Duodenal mucosa (tissue), 2 donors: ENCODE measurements around the gene PAK2.
"Not testable (repeated sequence)": the region's sequence is repeated elsewhere in the genome, so short reads cannot be mapped to it uniquely, and the experiment has no call there.

Experiments
- H3K27ac ChIP-seq: one replicate; pipeline ENCODE4 v1.7.0; 2013; ENCODE audit warnings: low read depth, low read length
- H3K27me3 ChIP-seq, 2 donors: one replicate each; pipeline ENCODE4 v1.7.0; 2013; ENCODE audit warnings: low read length in 2 of 2, control low read depth in 1 of 2; ENCODE audit not compliant: insufficient read depth in 2 of 2, control insufficient read depth in 1 of 2
- H3K36me3 ChIP-seq, 2 donors: one replicate each; pipeline ENCODE4 v1.7.0; 2013; ENCODE audit warnings: low read length in 2 of 2, control low read depth in 1 of 2; ENCODE audit not compliant: insufficient read depth in 2 of 2, control insufficient read depth in 1 of 2
- H3K4me1 ChIP-seq, 2 donors: one replicate each; pipeline ENCODE4 v1.7.0; 2013; ENCODE audit warnings: low read length in 2 of 2, control low read depth in 1 of 2; ENCODE audit not compliant: insufficient read depth in 2 of 2, control insufficient read depth in 1 of 2
- H3K4me3 ChIP-seq, 2 donors: one replicate each; pipeline ENCODE4 v1.7.0; 2013; ENCODE audit warnings: low read length in 2 of 2, low read depth in 1 of 2
- H3K9ac ChIP-seq, 2 donors: one replicate each; pipeline ENCODE4 v1.7.0; 2013; ENCODE audit warnings: low read length in 2 of 2, low read depth in 1 of 2
- H3K9me3 ChIP-seq, 2 donors: one replicate each; pipeline ENCODE4 v1.7.0; 2013; ENCODE audit warnings: low read length in 2 of 2, control low read depth in 1 of 2; ENCODE audit not compliant: control insufficient read depth in 1 of 2

PAK2 gene

DNA sequence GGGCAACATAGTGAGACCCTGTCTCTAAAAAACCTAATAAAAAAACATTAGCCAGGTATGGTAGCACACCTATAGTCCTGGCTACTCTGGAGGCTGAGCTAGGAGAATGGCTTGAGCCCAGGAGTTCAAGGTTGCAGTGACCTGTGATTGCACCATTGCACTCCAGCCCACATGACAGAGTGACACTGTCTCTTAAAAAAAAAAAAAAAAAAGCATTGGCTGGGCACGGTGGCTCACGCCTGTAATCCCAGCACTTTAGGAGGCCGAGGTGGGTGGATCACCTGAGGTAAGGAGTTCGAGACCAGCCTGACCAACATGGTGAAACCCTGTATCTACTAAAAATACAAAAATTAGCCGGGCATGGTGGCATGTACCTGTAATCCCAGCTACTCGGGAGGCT lies 99.7 kb downstream of the PAK2 start:
- H3K36me3 ChIP-seq, H3K4me3 ChIP-seq, H3K4me1 ChIP-seq, H3K9ac ChIP-seq, H3K27ac ChIP-seq, H3K9me3 ChIP-seq, H3K27me3 ChIP-seq: not testable (repeated sequence)

DNA sequence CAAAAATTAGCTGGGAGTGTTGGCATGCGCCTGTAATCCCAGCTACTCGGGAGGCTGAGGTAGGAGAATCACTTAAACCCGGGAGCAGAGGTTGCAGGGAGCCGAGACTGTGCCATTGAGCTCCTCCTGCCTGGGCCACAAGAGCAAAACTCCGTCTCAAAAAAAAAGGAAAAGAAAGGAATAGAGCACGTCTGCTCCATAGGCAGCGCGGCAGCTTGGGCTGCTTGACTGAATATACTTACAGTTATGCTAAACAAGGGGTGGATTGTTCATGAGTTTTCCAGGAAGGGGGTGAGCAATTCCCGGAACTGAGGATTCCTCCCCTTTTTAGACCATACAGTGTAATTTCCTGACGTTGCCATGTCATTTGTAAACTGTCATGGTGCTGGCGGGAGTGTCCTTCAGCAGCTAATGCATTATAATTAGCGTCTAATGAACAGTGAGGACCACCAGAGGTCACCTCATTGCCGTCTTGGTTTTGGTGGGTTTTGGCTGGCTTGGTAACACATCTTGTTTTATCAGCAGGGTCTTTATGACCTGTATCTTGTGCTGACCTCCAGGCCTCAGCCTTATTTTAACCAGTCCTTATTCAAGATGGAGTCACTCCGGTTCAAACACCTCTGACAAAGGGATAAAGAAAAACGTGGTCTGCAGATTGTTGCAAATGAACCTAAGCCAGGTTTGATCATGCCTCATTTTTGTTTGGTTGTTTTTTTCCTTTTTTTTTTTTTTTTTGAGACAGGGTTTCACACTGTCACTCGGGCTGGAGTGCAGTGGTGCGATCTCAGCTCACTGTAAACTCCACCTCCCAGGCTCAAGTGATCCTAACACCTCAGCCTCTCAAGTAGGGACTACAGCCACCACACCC lies 103.1 kb downstream of the PAK2 start:
- no peak overlapping the region for H3K4me3 ChIP-seq
- no peaks in the 10 kb centered on the region for H3K27me3 ChIP-seq
- no peak overlapping the region for H3K27ac ChIP-seq
- no peaks in the 10 kb centered on the region for H3K9me3 ChIP-seq
- H3K4me1 ChIP-seq, result no peaks in the 10 kb centered on the region
- H3K9ac ChIP-seq, result no peak overlapping the region
- no peaks in the 10 kb centered on the region for H3K36me3 ChIP-seq

DNA sequence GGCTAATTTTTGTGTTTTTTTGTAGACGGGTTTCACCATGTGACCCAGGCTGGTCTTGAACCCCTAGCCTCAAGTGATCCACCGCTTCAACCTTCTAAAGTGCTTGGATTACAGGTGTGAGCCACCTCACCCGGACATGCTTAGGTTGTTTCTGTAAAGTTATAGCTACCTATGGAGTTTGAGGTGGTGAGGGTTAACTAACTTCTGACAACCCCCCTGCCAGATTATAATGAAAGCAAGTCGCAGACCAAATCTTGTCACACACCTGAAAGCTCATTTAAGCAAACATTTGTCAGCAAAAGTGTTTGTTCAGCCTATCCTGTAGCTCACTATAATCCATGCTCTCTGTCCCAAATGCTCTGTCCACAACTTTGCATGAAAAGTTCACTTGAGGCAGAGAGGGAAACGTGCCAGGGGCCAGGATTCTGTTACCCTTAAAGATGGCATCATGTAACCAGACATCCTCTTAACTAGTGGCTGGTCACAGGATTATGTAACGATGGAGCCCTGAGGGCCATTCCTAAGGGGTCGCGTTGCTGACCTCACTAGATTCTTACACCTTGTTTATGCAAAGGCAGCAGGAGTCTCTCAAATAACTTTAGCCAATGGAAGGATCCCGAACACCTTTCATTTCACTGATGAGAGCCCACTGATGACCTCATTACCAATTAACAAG lies 103.9 kb downstream of the PAK2 start:
- Histone ChIP-seq H3K27me3 (no peaks in the 10 kb centered on the region), H3K9ac (no peak overlapping the region), H3K4me3 (no peak overlapping the region), H3K9me3 (no peaks in the 10 kb centered on the region), H3K36me3 (no peaks in the 10 kb centered on the region), H3K4me1 (no peaks in the 10 kb centered on the region), H3K27ac (no peak overlapping the region)

DNA sequence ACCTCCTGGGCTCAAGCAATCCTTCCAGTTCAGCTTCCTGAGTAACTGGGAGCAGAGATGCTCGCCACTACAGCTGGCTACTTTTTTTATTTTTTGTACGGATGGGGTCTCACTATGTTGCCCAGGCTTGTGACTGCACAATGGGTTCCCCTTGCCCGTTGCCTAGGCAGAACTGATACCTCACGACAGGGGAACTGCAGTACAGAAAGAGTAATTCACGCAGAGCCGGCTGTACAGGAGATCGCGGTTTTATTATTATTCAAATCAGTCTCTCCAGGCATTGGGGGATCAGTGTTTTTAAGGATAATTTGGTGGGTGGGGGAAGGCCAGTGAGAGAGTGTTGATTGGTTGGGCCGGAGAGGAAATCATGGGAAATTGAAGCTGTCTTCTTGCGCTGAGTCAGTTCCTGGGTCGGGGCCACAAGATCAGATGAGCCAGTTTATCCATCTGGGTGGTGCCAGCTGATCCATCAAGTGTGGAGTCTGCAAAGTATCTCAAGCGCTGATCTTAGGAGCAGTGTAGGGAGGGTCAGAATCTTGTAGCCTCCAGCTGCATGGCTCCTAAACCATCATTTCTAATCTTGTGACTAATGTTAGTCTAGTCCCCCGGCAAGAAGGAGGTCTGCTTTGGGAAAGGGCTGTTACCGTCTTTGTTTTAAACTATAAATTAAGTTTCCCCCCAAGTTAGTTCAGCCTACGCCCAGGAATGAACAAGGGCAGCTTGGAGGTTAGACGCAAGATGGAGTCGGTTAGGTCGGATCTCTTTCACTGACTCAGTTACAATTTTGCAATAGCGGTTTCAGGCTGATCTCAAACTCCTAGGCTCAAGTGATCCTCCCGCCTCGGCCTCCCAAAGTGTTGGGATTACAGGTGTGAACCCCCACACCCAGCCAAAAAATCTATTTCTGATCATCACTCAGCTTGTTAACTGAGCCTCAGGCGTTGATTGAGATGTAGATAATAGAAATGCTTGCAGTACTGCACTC lies 104.9 kb downstream of the PAK2 start:
- H3K9ac ChIP-seq, H3K9me3 ChIP-seq, H3K27me3 ChIP-seq, H3K36me3 ChIP-seq, H3K4me1 ChIP-seq, H3K27ac ChIP-seq, H3K4me3 ChIP-seq: not testable (repeated sequence)

DNA sequence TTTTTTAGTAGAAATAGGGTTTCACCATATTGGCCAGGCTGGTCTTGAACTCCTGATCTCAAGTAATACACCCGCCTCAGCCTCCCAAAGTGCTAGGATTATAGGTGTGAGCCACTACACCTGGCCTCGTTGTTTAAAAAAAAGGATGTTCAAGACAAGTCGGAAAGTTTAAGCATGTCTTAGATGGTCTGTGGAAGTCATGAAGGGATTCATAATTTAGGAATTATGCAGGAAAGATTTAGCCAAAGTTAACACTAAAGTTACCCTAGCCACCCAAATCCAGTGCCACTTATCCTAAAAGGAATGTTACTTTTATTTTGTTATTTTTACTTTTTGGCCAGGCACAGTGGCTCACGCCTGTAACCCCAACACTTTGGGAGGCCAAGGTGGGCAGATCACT lies 108.7 kb downstream of the PAK2 start:
- not testable (repeated sequence) for H3K9me3 ChIP-seq, H3K4me3 ChIP-seq, H3K4me1 ChIP-seq, H3K27ac ChIP-seq, H3K36me3 ChIP-seq, H3K9ac ChIP-seq, H3K27me3 ChIP-seq

DNA sequence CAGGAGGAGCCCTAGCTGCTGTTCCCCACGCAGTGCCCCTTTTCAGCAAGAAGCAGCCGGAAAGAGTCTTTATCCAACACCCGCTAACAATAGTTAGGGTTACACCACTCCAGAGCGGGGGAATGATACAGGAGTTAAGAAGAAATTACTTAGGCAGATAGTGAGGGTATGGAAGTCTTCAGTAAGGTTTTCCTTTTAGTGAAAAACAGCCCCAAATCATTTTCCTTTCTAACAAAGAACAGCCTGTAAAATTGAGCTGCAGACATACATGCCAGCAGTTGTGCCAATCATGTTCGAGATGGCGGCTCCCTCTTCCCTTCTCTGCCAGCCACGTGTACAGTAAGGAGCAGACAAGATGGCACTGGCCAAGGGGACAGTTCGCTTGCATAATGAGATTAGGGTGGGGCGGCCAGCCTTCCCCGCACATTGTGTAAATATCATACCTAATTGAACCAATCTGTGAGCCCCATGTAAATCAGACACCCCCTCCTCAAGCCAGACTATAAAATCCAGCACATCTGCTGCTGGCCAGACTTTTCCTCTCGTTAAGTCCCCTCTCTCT lies 109.6 kb downstream of the PAK2 start:
- no peaks in the 10 kb centered on the region for H3K36me3 ChIP-seq
- H3K9me3 ChIP-seq, result no peaks in the 10 kb centered on the region
- no peak overlapping the region for H3K9ac ChIP-seq
- no peak overlapping the region for H3K4me3 ChIP-seq
- H3K4me1 ChIP-seq, result no peaks in the 10 kb centered on the region
- H3K27ac ChIP-seq, result no peak overlapping the region
- no peaks in the 10 kb centered on the region for H3K27me3 ChIP-seq

DNA sequence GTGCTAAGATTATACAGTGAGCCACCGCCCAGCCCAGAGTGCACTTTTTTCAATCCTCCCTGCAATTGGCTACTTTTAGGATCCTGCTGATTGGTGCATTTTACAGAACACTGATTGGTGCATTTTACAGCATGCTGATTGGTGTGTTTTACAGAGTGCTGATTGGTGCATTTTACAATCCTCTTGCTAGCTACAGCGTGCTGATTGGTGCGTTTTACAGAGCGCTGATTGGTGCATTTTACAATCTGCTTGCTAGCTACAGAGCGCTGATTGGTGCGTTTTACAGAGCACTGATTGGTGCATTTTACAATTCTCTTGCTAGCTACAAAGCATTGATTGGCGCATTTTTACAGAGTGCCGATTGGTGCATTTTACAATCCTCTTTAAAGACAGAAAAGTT lies 123.3 kb downstream of the PAK2 start:
- H3K4me3 ChIP-seq, H3K36me3 ChIP-seq, H3K27me3 ChIP-seq, H3K27ac ChIP-seq, H3K9me3 ChIP-seq, H3K9ac ChIP-seq, H3K4me1 ChIP-seq: not testable (repeated sequence)

DNA sequence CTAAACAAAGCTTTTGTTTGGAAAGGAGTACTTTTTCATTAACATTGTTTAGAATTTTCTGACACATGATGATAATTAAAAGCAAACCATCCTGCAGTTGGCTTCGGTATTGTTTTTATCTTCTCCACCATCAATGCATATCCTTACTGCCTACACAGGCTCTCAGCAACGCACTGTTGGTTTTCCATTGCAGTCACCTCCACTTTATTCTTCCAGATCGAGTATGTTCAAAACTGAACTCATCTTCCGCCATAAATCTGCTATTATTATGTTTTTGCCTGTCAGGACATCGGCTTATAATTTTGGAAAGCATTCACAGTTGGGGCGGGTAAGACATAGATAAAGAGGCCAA lies 127.5 kb downstream of the PAK2 start:
- peaks cover 0 to 1% of the 10 kb centered on the region in 2 donors for H3K36me3 ChIP-seq
- H3K4me1 ChIP-seq, result peaks cover 6 to 15% of the 10 kb centered on the region in 2 donors
- peak overlapping the region; percentile 83 to 91 for H3K9ac ChIP-seq
- H3K27ac ChIP-seq, result peak overlapping the region; percentile 49
- H3K9me3 ChIP-seq, result peaks cover 0 to 2% of the 10 kb centered on the region in 2 donors
- H3K4me3 ChIP-seq, result peak overlapping the region; percentile 84 to 94
- H3K27me3 ChIP-seq, result no peaks in the 10 kb centered on the region

DNA sequence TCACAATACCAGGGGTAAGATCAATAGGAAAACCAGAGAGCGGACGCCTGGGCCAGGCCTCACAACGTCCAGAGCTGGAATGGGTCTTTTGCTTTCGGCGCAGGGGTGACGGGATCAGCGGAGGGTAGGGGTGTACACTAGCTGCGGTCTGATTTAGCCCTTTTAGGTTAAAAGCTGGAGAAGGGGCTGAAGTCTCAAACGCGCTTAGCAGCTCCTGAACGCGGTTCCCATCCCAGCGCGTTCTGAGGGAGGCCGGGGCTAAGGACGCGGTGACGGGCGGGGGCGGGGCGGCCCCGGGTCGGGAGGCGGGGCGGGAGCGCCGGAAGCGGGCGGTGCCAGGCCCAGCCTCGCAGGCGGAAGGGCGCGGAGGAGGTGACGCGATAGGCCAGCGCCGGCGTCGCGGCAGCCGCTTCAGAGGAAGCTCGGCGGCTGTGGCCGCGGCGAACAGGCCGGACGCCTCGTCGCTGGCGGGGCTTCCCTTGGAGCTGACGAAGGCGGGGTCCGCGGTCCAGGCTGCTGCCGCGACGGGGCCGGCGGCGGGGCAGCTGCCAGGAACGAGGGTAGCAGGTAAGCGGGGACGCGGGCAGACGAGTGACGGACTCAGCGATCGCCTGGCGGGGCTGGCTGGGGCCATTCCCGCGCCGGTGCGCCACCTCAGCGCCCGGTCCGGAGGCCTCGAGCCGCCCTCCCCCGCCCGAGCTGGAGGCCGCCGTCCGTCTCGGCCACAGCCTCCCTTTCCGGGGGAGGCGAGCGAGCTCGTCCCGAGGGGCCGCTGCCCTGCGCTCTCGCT lies 128.0 kb downstream of the PAK2 start, which contains the start of gene SENP5:
Gene SENP5 (plus strand): TSS at position 414 of the 790 bp plus-strand sequence. CDS start 17,262 bp downstream, outside the sequence.
- peaks cover 0 to 2% of the 10 kb centered on the region in 2 donors for H3K9me3 ChIP-seq
- peak within 1 kb of the TSS; percentile 84 to 94 for H3K4me3 ChIP-seq
- peaks cover 6 to 15% of the 10 kb centered on the region in 2 donors for H3K4me1 ChIP-seq
- peak within 1 kb of the TSS; percentile 83 to 91 for H3K9ac ChIP-seq
- H3K27ac ChIP-seq, result peak within 1 kb of the TSS; percentile 98
- H3K36me3 ChIP-seq, result peaks cover 0 to 4% of the 10 kb centered on the region in 2 donors
- no peaks in the 10 kb centered on the region for H3K27me3 ChIP-seq
